Measurements from ENCODE around the gene TMEM271. TPM values are rescaled to one million over a fixed set of nuclear protein-coding genes. Genes with fewer than 3 reads are reported as not detected.

Gene TMEM271
- total and polyA plus RNA-seq, 2 donors (not counting 1 experiment from before 2014, with no cell fraction given): not detected

- Histone ChIP-seq H3K79me2 (ENCODE audit: control insufficient read depth, insufficient read depth, low read length) (no peaks in the 10 kb centered on the region), H4K20me1 (ENCODE audit: control insufficient read depth, extremely low read depth, insufficient read depth, low read length) (no peaks in the 10 kb centered on the region), H3K36me3 (ENCODE audit: control insufficient read depth, insufficient read depth, low read length) (no peaks in the 10 kb centered on the region), H3K4me1 (ENCODE audit: control insufficient read depth, extremely low read depth, insufficient read depth, low read length) (no peaks in the 10 kb centered on the region), H3K9me3 (ENCODE audit: control insufficient read depth, insufficient read depth, low read depth, low read length) (no peaks in the 10 kb centered on the region), H2AFZ (ENCODE audit: low read length) (no peak overlapping the region), H3K27me3 (ENCODE audit: control insufficient read depth, insufficient read depth, low read length) (no peaks in the 10 kb centered on the region), H3K27ac (ENCODE audit: insufficient read depth, low read length) (no peak overlapping the region), H3K9ac (ENCODE audit: insufficient read depth, low read length) (no peak overlapping the region), H3K4me2 (ENCODE audit: extremely low read depth, insufficient read depth, low read length) (no peak overlapping the region), H3K4me3 (replicated peaks in 1 of 4; ENCODE audit: control extremely low read depth in 1 of 4, insufficient read depth in 1 of 4, low read depth in 3 of 4, low read length in 4 of 4) (no peak overlapping the region)
- no peak for DNase-seq (ENCODE audit: low read depth in 2 of 2)
- TF ChIP-seq CTCF (conservative IDR thresholded peaks at IDR 0.05 in 1 of 2, IDR thresholded peaks at IDR 0.05 in 1 of 2; ENCODE audit: low read depth in 1 of 2, low read length in 2 of 2): no peak
- no peak for TF ChIP-seq EZH2 (IDR thresholded peaks at IDR 0.05; ENCODE audit: low read length, missing control alignments)
Measured at GRCh38 chr4:587671-588350, 11.7 kb upstream of the TMEM271 start.

GRCh38 chr4:583820-584219 is 7.7 kb upstream of the TMEM271 start:
- H3K27me3 ChIP-seq (ENCODE audit: control insufficient read depth, insufficient read depth, low read length): peaks cover 2% of the 10 kb centered on the region
- no peaks in the 10 kb centered on the region for H3K4me1 ChIP-seq (ENCODE audit: control insufficient read depth, extremely low read depth, insufficient read depth, low read length)

More at GRCh38 chr4:583820-584219, 7.7 kb upstream of the TMEM271 start:
- Histone ChIP-seq H2AFZ (ENCODE audit: low read length) (no peak overlapping the region), H3K36me3 (ENCODE audit: control insufficient read depth, insufficient read depth, low read length) (no peaks in the 10 kb centered on the region), H3K9me3 (ENCODE audit: control insufficient read depth, insufficient read depth, low read depth, low read length) (no peaks in the 10 kb centered on the region), H3K79me2 (ENCODE audit: control insufficient read depth, insufficient read depth, low read length) (no peaks in the 10 kb centered on the region), H3K4me3 (replicated peaks in 1 of 4; ENCODE audit: control extremely low read depth in 1 of 4, insufficient read depth in 1 of 4, low read depth in 3 of 4, low read length in 4 of 4) (no peak overlapping the region), H3K9ac (ENCODE audit: insufficient read depth, low read length) (no peak overlapping the region), H3K27ac (ENCODE audit: insufficient read depth, low read length) (no peak overlapping the region), H3K4me2 (ENCODE audit: extremely low read depth, insufficient read depth, low read length) (no peak overlapping the region), H4K20me1 (ENCODE audit: control insufficient read depth, extremely low read depth, insufficient read depth, low read length) (no peaks in the 10 kb centered on the region)
- no peak for DNase-seq (ENCODE audit: low read depth in 2 of 2)
- TF ChIP-seq EZH2 (IDR thresholded peaks at IDR 0.05; ENCODE audit: low read length, missing control alignments) (no peak), CTCF (conservative IDR thresholded peaks at IDR 0.05 in 1 of 2, IDR thresholded peaks at IDR 0.05 in 1 of 2; ENCODE audit: low read depth in 1 of 2, low read length in 2 of 2) (no peak)
